ENCODE results near the gene PCDHA5.
A peak's percentile ranks its signal among the peaks of the same experiment; 100 is the strongest.
"Not testable (repeated sequence)": the region's sequence is repeated elsewhere in the genome, so short reads cannot be mapped to it uniquely, and the experiment has no call there.

Gene PCDHA5

GRCh38 chr5:140821375-140822280 lies at the start of gene PCDHA5:
Gene PCDHA5 (plus strand): TSS chr5:140821613.
- DNase-seq: peak in 1 of 2 experiments; percentile 42

DNA sequence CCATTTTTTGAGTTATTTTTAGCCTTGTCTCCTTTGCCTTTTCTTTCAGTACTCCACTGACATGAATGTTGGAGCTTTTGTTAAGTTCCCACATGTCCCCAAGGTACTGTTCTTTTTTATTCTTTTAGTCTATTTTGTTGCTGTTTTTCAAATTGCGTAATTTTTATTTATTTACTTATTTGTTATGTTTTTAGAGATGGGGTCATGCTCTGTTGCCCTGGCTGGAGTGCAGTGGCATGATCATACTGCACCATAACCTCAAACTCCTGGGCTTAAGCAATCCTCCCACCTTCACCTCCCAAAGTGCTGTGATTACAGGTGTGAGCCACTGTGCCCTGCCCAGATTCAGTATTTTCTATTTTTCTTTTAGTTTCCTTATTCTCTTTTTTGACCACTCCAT lies 40.9 kb upstream of the PCDHA5 start:
- no peak for DNase-seq

- DNase-seq: no peak
Measured at GRCh38 chr5:140785905-140786686, 35.3 kb upstream of the PCDHA5 start, which contains the start of gene PCDHA1. Gene PCDHA1 (plus strand): TSS chr5:140786140.

- not testable (repeated sequence) for DNase-seq
Measured at GRCh38 chr5:140787422-140787821, 34.0 kb upstream of the PCDHA5 start.

- not testable (repeated sequence) for DNase-seq
Measured at GRCh38 chr5:140787849-140788504, 33.4 kb upstream of the PCDHA5 start.

DNA sequence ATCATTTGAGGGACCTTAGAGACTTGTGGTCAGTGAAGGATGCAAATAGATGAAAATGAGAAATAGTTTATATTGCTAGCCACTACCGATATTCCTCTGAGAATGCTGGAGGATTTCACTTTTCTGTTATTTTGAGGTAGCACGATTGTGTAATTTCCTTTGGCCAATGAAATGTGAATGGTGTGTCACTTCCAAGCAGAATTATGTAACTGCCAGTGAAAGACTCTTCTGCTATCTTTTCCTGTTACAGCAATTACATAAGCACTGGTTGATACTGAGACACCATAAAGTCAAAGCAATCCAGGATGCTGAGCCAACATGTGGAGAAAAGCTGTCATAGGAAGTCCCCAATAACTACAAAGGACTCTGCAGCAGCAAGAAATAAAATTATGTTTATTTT lies 30.3 kb upstream of the PCDHA5 start:
- DNase-seq: no peak

DNA sequence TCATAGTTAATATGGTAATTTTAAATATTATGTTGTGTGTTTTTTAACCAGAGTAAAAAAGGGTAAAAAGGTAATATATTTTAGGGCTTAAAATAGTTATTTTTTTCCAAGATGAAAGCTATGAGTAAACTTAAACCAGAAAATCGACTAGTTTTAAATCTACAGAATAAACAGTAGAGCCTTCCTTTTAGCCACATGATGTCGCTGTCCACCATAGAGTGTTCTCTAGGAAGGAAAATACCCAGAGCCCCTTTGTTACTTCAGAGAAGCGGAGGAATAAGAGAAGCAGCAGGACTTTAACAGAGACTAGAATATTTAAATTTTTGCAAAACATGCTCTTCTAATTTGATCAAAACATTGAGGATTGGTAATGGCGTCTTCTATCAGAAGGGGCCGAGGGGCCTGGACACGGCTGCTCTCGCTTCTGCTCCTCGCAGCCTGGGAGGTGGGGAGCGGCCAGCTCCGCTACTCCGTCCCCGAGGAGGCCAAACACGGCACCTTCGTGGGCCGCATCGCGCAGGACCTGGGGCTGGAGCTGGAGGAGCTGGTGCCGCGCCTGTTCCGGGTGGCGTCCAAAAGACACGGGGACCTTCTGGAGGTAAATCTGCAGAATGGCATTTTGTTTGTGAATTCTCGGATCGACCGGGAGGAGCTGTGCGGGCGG lies 26.7 kb upstream of the PCDHA5 start, which contains the start of gene PCDHA2:
PCDHA2 (plus strand) TSS at position 258 of the 664 bp plus-strand sequence.
- DNase-seq: no peak

DNA sequence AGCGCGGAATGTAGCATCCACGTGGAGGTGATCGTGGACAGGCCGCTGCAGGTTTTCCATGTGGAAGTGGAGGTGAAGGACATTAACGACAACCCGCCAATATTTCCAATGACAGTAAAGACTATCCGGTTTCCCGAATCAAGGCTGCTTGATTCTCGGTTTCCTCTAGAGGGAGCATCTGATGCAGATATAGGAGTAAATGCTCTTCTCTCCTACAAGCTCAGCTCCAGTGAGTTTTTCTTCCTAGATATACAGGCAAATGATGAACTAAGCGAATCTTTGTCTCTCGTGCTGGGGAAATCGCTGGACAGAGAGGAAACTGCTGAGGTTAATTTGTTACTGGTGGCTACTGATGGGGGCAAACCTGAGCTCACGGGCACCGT lies 26.2 kb upstream of the PCDHA5 start:
- no peak for DNase-seq

DNA sequence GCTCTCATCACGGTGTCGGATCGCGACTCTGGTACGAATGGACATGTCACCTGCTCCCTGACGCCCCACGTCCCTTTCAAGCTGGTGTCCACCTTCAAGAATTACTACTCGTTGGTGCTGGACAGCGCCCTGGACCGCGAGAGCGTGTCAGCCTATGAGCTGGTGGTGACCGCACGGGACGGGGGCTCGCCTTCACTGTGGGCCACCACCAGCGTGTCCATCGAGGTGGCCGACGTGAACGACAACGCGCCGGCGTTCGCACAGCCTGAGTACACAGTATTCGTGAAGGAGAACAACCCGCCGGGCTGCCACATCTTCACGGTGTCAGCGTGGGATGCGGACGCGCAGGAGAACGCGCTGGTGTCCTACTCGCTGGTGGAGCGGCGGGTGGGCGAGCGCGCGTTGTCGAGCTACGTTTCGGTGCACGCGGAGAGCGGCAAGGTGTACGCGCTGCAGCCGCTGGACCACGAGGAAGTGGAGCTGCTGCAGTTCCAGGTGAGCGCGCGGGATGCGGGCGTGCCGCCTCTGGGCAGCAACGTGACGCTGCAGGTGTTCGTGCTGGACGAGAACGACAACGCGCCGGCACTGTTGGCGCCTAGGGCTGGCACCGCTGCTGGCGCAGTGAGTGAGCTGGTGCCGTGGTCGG lies 25.2 kb upstream of the PCDHA5 start:
- DNase-seq: not testable (repeated sequence)

DNA sequence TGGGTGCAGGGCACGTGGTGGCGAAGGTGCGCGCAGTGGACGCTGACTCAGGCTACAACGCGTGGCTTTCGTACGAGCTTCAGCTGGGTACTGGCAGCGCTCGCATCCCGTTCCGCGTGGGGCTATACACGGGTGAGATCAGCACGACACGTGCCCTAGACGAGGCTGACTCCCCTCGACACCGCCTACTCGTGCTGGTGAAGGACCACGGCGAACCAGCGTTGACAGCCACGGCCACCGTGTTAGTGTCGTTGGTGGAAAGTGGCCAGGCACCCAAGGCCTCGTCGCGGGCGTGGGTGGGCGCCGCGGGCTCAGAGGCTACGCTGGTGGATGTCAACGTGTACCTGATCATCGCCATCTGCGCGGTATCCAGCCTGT lies 24.7 kb upstream of the PCDHA5 start:
- DNase-seq: no peak

- no peak for DNase-seq
Measured at GRCh38 chr5:140800816-140801493, 20.5 kb upstream of the PCDHA5 start, which contains the start of gene PCDHA3. Gene PCDHA3 (plus strand): TSS chr5:140801057.

- DNase-seq: no peak
Measured at GRCh38 chr5:140801494-140801841, 19.9 kb upstream of the PCDHA5 start.

DNA sequence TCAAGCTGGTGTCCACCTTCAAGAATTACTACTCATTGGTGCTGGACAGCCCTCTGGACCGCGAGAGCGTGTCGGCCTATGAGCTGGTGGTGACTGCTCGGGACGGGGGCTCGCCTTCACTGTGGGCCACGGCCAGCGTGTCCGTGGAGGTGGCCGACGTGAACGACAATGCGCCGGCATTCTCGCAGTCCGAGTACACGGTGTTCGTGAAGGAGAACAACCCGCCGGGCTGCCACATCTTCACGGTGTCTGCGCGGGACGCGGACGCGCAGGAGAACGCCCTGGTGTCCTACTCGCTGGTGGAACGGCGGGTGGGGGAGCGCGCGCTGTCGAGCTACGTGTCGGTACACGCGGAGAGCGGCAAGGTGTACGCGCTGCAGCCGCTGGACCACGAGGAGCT lies 19.0 kb upstream of the PCDHA5 start:
- DNase-seq: not testable (repeated sequence)

- no peak for DNase-seq
Measured at GRCh38 chr5:140802781-140803271, 18.6 kb upstream of the PCDHA5 start.

DNA sequence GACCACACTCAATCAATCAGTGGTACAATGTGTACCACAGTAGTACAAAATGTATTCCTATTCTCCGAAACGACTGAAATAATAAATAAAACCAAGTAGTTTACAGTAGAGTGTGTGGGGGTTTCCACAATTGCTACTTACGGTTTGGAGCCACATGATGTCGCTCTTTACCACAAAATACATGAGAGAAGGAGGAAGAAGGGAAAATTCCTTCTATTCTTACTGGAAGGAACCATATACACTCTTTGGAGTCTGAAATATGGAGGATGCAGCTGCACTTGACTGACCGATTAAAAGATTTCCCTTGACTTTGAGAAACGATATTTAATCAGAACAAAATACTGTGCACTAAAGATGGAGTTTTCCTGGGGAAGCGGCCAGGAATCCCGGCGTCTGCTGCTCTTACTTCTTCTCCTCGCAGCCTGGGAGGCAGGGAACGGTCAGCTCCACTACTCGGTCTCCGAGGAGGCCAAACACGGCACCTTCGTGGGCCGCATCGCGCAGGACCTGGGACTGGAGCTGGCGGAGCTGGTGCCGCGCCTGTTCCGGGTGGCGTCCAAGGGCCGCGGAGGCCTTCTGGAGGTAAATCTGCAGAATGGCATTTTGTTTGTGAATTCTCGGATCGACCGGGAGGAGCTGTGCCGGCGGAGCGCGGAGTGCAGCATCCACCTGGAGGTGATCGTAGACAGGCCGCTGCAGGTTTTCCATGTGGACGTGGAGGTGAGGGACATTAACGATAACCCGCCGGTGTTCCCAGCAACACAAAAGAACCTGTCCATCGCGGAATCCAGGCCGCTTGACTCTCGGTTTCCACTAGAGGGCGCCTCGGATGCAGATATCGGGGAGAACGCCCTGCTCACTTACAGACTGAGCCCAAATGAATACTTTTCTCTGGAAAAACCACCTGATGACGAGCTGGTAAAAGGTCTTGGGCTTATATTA lies 14.3 kb upstream of the PCDHA5 start, which contains the start of gene PCDHA4:
PCDHA4 (plus strand) TSS at position 235 of the 942 bp plus-strand sequence.
- peak; percentile 32 to 79 for DNase-seq

GRCh38 chr5:140808241-140808888 lies 13.0 kb upstream of the PCDHA5 start:
- not testable (repeated sequence) for DNase-seq

GRCh38 chr5:140808889-140809291 lies 12.5 kb upstream of the PCDHA5 start:
- DNase-seq: no peak

- DNase-seq: no peak
Measured at GRCh38 chr5:140822281-140822629, 842 bp downstream of the PCDHA5 start.

- not testable (repeated sequence) for DNase-seq
Measured at GRCh38 chr5:140822969-140823368, 1.6 kb downstream of the PCDHA5 start.

GRCh38 chr5:140823475-140823874 lies 2.1 kb downstream of the PCDHA5 start:
- DNase-seq: no peak
